Body of pancreas (tissue), 4 donors: ENCODE measurements around the gene ACTR1A.

Experiments
- POLR2A ChIP-seq, 3 donors: fragments of 450-650 bp; IDR thresholded peaks; one replicate each; pipeline ENCODE4 v1.6.1; 2016; ENCODE audit warnings: antibody characterized with exemption in 3 of 3, mild to moderate bottlenecking in 2 of 3
- TF ChIP-seq, protein P1 (sequence below), 7 experiments: fragments of 450-650 bp in 4 of 7; fragments of 200-600 bp in 3 of 7; sonication (generic) in 3 of 7; IDR thresholded peaks; one replicate each; pipeline ENCODE4 v1.5.1; 2016 to 2019; ENCODE audit warnings: antibody characterized with exemption in 7 of 7

DNA sequence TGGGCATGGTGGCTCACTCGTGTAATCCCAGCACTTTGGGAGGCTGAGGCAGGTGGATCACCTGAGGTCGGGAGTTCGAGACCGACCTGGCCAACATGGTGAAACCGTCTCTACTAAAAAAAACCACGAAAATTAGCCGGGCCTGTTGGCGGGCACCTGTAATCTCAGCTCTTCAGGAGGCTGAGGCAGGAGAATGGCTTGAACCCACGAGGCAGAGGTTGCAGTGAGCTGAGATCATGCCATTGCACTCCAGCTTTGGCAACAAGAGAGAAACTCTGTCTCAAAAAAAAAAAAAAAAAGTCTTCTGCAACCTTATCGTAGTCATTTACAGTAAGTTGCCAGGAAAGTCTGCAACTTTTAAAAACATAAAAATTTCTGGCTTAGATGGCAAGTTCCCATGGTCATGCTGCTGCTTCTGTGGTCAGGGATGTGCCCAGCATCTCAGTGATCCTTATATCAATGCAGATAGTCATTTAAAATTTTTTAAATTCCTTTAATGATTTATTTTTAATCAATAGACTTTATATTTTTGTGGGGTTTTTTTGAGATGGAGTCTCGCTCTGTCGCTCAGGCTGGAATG lies 16.8 kb upstream of the ACTR1A start:
- TF ChIP-seq, protein P1, sequence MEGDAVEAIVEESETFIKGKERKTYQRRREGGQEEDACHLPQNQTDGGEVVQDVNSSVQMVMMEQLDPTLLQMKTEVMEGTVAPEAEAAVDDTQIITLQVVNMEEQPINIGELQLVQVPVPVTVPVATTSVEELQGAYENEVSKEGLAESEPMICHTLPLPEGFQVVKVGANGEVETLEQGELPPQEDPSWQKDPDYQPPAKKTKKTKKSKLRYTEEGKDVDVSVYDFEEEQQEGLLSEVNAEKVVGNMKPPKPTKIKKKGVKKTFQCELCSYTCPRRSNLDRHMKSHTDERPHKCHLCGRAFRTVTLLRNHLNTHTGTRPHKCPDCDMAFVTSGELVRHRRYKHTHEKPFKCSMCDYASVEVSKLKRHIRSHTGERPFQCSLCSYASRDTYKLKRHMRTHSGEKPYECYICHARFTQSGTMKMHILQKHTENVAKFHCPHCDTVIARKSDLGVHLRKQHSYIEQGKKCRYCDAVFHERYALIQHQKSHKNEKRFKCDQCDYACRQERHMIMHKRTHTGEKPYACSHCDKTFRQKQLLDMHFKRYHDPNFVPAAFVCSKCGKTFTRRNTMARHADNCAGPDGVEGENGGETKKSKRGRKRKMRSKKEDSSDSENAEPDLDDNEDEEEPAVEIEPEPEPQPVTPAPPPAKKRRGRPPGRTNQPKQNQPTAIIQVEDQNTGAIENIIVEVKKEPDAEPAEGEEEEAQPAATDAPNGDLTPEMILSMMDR (IDR thresholded peaks at IDR 0.05): no peak
- TF ChIP-seq POLR2A (IDR thresholded peaks at IDR 0.05): no peak
